HG02884 (cell line): ENCODE results near the gene SRRT.
"Not testable (repeated sequence)": the region's sequence is repeated elsewhere in the genome, so short reads cannot be mapped to it uniquely, and the experiment has no call there.

Experiments
- ATAC-seq: cut with Tn5 transposase; IDR thresholded peaks from one replicate; pipeline ENCODE4 v1.9.1; 2021; ENCODE audit warnings: mild to moderate bottlenecking, moderate library complexity; ENCODE audit not compliant: unreplicated experiment

The SRRT gene

DNA sequence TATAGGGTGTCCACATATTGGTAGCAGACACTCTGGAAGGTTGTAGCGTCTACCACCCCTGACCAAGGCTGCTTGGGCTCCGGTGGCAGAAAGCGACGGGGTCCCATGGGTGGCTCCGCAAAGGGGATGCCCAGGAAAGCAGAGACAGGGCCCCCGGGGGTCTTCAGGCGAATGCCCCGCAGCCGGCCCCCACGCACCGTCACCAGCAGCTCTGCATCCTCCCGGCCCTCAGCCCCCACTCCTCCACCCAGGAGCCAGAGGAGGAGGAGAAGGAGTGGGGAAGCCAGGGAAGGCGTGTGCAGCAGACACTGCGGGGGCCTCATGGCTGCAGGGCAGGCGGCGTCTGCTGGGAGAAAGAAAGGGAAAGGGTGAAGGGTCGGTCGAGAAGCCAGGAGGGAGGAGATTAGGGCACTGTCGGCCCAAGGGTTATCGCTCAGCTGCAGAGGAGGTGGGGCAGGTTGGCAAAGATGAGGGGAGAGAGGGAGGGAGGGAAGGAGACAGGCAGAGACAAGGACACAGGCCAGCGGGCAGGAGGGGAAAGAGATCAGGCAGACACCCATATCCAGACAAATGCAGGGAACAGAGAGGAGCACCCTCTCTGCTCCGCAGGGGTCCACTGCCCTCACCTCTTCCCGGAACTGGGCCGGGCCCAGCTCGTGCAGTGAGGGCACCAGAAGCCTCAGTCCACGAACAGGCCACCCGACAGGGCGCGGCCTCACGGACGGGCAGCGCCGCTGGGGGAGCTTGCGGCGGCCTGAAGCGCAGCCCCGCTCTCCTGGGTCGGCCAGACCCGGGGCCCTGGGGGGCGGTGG, 19.2 kb downstream of the SRRT start:
- no peak for ATAC-seq

DNA sequence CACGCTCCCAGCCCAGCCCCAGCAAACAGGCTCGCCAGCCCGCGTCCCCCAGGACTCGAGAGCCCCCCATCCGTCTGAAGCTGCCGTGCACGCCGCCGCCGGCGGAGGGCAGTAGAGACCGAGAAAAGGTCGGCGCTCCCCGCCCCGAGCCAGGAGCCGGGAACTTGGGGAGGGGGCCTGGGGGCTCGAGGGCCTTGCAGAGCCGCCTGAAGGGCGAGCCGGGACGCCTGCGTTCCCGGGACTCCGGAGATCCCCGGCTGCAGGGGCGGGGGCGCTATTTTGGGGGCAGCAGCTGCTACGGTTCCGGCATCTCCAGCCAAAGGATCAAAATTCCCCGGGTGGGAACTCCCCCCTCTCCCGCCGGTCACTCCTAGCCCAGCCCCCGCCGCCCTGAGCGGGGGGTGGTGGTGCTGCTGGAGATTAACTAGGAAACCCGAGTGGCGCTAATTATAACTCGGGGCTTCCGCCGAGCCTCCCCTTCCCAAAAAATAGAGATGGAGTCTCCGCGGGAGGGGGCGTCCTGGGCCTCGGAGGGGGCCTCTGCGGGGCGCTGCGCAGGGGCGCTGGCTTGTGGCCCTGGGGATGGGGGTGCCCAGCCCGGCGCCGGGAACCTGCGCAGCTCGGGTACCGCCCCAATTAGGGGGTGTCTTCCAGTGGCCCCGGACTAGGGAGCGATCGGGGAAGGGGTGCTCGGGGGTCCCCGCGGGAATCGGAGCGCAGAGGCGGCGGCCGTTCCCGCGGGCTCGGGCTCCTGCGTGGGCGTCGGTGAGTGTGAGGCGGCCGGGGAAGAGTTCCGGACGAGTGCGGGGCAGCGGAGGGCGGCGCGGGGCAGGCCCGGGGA, 20.2 kb downstream of the SRRT start:
- ATAC-seq = no peak

DNA sequence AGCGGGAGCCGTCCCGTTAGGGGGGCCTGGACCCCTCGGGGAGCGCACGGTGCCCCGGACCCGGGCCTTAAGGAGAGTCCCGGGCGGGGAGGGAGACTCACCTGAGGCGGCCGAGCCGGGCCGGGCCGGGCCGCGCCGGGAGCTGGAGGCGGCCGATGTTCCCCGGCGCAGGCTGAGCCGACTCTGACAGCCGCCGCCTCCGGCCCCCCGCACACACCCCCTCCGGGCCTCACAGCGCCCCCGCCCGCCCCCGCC, 20.7 kb downstream of the SRRT start, which contains the start of gene ACHE:
Gene ACHE (minus strand): TSS at position 188 of the 255 bp plus-strand sequence. CDS start 1,656 bp downstream, outside the sequence.
- no peak for ATAC-seq

DNA sequence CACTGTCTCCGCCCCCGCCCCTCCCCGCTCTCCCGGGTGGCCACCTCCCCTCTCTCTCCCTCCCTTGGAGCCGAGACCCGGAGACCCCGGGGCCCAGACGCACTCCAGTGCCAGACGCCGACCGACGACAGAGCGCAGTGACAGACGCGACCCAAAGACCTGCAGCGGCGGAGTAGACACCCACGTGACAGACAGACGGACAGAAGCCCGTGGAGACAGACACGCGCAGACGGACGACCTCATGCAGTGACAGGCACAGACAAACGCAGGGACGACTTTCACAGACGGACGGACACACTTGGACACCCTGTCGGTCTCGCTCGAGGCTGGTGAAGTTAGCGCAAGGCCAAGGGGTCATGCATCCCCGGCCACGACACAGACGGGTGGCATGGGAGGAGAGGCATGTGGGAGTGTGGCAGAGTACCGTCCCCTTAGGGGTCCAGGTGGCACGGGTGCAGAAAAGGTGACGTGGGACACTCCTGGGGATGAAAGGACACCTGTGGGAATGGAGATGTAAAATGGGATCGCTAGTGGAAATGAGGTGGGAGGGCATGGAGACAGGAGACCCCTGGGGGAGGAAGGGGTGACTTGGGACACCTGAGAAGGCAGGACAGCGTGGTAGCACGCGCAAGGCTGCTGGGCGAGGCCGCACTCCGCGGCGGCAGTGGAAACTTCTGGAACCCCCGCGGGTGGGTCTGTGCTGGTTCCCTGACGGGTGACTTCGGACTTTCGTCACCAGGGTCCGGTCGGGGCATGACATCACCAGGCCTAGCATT, 21.2 kb downstream of the SRRT start:
- ATAC-seq = no peak

DNA sequence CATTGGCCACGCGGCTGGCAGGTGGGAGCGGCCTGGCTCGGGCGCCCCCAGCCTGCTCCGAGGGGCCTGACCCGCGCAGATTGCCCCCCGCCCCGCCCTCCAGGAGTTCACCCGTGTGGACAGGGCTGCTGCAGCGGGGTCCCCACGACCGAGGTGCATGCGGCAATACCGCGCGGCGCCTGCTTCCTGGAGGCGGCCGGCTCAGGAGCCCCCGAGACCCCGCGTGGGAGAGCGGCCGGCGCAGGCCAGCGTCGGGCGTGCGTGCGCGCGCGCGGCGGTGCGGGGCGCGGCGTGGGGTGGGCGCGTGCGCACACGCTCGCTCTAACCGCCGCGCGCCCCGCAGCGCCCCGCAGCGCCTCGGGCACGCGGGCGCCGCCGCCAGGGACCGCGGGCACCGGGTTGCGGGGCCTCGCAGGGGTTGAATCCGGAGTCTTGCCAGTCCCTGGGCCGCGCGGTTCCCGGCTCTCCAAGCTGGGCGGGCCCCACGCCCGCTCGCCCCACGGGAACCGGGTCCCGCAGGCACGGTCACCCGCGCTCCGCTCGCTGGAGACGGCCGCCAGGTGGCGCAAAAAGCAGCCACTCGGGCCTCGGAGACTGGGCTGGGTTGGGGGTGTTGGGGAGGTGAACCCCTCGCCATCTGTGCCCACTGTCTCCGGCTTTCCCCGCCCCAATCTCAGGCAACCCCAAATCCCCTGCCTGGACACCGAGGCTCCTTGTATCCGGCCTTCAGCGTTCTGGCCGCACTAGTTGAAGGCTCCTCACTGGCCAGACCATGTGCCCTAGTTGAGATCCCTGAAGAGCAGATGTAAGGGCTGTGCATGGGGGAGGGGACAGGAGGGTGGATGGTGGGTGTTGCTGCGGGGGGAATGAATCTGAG, 22.1 kb downstream of the SRRT start:
- ATAC-seq = no peak

DNA sequence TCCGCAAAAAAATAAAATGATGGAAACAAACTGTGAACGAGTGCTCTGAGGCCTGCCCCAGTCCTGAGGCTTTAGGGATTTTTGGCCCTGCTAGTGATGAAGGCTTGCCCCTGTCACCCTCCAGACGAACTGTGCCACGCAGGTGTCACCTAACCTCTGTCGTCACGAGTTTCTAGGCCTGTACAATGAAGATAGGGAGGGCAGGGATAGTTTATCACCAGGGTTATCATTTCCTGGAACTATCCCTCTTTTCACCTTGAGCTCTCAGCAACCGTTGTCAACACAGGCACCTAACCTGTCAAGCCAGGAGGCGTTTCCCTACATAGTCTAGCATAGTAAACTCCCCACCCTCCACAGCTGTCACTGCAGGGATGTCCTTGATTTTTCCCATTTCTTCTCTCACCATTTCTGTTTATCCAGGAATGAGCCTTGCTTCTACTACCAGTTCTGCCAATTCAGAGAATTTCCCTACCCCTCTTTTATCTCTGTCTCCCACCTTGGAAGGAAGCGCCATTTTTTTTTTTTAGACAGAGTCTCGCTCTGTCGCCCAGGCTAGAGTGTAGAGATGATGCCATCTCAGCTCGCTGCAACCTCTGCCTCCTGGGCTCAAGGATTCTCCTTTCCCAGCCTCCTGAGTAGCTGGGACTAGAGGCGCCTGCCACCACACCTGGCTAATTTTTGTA, 23.0 kb downstream of the SRRT start:
- no peak for ATAC-seq

DNA sequence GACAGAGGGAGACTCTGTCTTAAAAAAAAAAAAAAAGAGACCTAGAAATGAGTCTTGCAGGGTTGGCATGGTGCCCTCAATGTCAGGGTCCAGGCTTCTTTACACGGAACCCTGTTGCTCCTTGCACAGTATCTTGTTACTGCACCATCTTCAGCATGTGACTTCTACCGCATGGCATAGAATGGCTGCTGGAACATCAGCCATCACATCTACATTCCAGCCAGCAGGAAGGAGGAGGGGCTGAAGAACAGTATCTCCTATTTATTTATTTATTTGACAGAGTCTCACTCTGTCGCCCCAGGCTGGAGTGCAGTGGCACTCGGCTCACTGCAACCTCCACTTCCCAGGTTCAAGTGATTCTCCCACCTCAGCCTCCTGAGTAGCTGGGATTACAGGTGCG, 24.5 kb downstream of the SRRT start:
- ATAC-seq = no peak

DNA sequence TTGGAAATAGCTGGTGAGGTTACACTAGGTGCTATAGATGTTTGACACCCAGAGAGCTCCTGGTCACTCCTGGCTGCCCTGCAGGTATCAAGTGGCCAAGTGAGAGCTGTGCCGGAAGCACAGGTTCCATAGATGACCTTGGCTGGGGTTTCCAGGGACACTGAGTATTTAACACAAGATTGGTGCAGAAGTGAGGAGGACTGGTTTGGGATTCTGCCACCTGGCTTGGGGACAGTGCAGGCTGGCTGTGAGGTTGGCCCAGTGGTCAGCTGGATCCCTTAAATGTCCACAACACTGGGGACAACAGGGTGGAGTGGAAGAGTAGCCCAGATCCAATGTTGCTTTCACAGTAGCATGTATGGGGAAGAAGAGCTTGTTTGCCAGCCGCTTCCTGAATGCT, 26.1 kb downstream of the SRRT start:
- no peak for ATAC-seq

DNA sequence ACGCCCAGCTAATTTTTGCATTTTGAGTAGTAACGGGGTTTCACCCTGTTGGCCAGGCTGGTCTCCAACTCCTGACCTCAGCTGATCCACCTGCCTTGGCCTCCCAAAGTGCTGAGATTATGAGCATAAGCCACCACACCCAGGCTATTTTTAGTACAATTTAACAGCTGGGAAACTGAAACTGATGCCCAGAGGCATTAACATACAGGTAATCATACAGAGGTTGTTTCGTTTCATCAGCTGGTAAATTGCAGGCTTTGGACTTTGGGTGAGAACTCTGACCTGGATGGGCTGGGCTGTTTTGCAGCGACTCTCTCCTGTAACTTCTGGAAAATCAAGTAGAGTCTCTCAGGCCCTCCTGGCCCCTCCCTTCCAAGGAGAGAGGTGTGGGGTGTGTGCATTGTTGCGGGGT, 27.0 kb downstream of the SRRT start:
- no peak for ATAC-seq

DNA sequence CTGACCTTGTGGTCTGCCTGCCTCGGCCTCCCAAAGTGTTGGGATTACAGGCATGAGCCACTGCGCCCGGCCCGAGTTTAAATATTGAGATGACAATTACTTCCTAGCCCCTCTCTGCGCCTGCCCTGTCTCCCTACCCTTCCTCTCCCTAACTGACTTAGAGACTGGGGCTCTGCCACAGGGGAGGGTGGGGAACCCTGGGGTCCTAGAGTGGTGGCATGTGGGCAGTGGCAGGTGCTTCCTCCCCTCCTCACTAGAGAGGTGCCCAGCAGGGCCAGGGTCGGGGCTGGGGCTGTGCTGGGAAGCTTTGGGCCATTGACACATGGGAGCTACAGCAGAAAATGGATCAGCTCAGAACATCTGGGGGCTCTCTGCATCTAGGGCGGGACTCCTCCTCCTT, 27.7 kb downstream of the SRRT start:
- no peak for ATAC-seq

DNA sequence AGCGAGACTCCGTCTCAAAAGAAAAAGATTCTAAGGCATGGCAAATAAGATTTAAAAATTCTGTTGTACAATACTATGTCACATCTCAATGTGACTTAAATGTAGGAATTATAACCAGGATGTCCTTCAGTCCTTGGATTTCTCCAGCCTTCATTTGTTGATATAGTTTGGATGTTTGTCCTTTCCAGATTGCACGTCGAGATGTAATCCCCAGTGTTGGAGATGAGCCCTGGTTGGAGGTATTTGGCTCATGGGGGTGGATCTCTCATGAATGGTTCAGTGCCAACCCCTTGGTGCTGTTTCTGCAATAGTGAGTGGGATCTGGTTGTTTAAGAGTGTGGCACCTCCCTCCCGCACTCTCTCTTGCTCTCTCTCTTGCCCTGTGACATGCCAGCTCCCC, 33.6 kb downstream of the SRRT start:
- ATAC-seq = no peak

DNA sequence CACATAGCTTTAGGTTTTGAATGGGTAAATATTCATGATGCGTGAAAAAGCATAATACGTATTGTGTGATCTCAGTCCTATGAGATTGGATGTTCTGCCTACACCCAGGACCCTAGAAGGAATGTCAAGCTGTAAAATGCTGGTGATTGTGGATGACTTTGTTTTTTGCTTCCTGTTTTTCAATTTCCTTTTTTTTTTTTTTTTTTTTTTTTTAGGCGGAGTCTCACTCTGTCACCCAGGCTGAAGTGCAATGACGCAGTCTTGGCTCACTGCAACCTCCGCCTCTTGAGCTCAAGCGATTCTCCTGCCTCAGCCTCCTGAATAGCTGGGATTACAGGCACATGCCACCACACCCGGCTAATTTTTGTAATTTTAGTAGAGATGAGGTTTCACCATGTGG, 35.5 kb downstream of the SRRT start:
- not testable (repeated sequence) for ATAC-seq

DNA sequence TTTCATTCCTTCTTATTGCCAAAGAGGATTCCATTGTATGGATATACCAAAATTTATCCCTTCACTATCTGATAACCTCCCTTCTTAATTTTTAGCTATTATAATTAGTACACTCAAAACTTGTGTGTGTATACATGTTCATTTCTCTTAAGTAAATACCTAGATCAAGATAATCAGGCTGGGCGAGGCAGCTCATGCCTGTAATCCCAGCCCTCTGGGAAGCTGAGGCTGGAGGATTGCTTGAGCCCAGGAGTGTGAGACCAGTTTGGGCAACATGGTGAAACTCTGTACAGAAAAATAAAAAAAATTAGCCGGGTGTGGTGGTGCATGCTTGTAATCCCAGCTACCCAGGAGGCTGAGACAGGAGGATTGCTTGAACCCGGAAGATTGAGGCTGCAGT, 36.6 kb downstream of the SRRT start:
- ATAC-seq = no peak

DNA sequence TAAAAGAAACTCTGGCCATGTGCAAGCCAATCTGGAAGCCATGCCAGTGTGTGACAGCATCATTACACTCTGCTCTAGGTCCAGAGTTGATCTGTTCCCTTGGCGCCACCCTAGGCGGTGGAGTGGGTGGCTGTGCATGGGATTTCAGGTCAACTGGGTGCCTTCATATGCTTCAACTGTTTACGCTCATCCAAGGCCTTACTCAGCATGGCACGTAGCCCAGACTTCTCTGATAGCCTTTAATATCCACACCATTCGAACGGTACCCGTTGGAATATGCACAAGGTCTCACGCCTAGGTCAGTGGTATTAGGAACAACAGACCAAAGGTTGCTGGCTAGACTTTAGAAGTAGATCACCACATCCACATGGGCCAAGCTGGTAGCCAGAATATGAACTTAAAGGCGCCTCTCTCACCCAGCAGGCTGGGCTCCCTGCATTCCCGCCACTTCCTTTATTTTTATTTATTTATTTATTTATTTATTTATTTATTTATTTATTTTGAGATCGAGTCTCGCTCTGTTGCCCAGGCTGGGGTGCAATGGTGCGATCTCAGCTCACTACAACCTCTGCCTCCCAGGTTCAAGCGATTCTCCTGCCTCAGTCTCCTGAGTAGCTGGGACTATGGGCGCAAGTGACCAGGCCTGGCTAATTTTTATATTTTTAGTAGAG, 39.4 kb downstream of the SRRT start:
- ATAC-seq = no peak

DNA sequence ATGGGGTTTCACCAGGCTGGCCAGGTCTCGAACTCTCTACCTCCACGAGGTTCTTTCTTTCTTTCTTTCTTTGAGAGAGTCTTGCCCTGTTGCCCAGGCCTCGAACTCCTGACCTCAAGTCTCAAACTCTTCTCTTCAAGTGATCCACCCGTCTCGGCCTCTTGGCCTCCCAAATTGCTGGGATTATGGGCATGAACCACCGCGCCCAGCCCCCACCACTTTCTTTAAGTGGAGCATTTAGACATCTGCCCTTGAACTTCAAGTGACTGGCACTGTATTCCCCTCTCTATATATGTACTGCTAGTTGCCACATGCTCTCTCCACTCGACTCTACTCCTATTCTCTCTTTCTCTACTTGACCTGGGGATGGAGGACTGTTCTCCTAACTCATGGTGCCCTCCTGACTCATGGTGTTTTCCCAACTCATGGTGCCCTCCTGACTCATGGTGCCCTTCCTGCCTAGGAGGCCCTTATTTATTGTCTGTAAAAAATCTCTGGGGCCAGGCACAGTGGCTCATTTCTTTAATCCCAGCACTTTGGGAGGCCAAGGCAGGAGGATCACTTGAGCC, 40.1 kb downstream of the SRRT start:
- ATAC-seq = no peak

DNA sequence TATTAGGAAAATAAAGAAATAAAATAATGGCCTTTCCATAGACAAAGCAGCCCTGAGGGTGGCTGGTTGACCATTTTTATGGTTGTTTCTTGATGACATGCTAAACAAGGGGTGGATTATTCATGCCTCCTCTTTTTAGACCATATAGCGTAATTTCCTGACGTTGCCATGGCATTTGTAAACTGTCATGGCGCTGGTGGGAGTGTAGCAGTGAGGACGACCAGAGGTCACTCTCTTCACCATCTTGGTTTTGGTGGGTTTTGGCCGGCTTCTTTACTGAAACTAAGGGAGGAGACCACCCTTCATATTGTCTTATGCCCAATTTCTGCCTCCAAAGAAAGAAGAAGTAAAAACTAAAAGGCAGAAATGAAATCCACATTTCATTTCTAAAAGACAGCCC, 44.4 kb downstream of the SRRT start:
- not testable (repeated sequence) for ATAC-seq

DNA sequence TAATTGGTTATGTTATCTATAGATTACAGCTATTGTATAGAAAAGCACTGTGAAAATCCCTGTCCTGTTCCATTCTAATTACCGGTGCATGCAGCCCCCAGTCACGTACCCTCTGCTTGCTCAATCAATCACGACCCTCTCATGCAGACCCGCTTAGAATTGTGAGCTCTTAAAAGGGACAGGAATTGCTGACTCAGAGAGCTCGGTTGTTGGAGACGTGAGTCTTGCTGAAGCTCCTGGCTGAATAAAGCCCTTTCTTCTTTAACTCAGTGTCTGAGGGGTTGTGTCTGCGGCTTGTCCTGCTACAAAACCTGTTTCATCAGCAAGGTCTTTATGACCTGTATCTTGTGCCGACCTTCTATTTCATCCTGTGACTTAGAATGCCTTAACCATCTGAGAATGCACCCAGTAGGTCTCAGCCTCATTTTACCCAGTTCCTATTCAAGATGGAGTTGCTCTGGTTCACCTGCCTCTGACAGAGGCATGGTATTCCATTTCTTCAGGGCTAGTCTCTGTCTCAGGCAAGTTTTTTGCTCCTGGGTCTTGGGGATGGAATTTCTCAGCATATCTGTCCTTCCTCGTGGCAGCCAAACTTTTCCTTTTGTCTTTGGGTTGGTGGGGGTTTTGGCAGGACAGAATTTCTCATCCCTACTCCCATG, 45.0 kb downstream of the SRRT start:
- ATAC-seq = not testable (repeated sequence)

DNA sequence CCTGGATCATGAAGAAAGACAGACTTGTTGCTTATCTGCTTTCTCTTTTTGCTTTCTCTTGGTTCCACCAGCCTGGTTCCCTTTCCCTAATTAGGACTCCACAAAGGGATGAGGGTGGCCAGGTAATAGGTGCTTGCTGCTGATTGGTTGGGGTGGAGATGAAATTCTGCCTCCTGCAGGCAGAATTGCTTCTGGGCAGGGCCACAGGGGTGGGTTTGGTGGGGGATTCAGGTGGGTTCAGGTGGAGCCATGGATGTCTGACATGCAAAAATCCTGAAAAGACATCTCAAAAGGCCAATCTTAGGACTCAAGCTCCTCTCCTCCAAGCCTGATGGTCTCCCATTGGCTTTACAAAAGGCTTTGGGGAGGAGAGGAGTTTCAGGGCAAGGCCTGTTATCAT, 46.1 kb downstream of the SRRT start:
- ATAC-seq = no peak

DNA sequence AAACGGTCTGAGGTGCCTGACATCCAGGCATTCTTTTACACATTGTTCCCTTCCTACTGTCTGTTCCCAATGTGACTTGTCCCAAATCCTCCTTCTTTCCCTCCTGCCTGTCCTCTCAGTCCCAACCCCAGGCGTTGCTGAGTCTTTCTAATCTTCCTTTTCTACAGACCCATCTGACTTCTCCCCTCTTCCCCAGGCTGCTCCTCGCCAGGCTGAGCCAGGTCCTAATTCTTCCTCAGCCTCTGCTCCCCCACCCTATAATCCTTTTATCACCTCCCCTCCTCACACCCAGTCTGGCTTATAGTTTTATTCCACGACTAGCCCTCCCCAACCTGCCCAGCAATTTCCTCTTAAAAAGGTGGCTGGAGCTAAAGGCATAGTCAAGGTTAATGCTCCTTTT, 48.7 kb downstream of the SRRT start:
- ATAC-seq = not testable (repeated sequence)
